ENCODE data around the gene LRRC74A.
"Not testable (repeated sequence)": the region's sequence is repeated elsewhere in the genome, so short reads cannot be mapped to it uniquely, and the experiment has no call there.

The LRRC74A gene

GRCh38 chr14:76898006-76898405 lies 71.8 kb downstream of the LRRC74A start:
- DNase-seq, result not testable (repeated sequence)

GRCh38 chr14:76900682-76901081 lies 74.5 kb downstream of the LRRC74A start:
- DNase-seq, result no peak

- no peak for DNase-seq
Measured at GRCh38 chr14:76901171-76902055, 75.2 kb downstream of the LRRC74A start.

GRCh38 chr14:76902591-76902990 lies 76.4 kb downstream of the LRRC74A start:
- no peak for DNase-seq

- DNase-seq, result no peak
Measured at GRCh38 chr14:76904100-76904739, 78.0 kb downstream of the LRRC74A start.

GRCh38 chr14:76904740-76905569 lies 78.7 kb downstream of the LRRC74A start:
- peak; percentile 79 for DNase-seq

GRCh38 chr14:76908834-76909233 lies 82.6 kb downstream of the LRRC74A start:
- DNase-seq, result peak; percentile 15

GRCh38 chr14:76909266-76909665 lies 83.1 kb downstream of the LRRC74A start:
- DNase-seq, result no peak

GRCh38 chr14:76910371-76910890 lies 84.2 kb downstream of the LRRC74A start:
- no peak for DNase-seq

GRCh38 chr14:76911473-76911872 lies 85.3 kb downstream of the LRRC74A start:
- no peak for DNase-seq

- peak; percentile 60 for DNase-seq
Measured at GRCh38 chr14:76914533-76915081, 88.4 kb downstream of the LRRC74A start.

- DNase-seq, result no peak
Measured at GRCh38 chr14:76916040-76916715, 90.0 kb downstream of the LRRC74A start.

GRCh38 chr14:76917158-76917596 lies 91.0 kb downstream of the LRRC74A start:
- peak; percentile 87 for DNase-seq

GRCh38 chr14:76917745-76918255 lies 91.6 kb downstream of the LRRC74A start:
- peak; percentile 50 for DNase-seq

GRCh38 chr14:76918256-76918781 lies 92.1 kb downstream of the LRRC74A start:
- DNase-seq, result peak; percentile 66

- DNase-seq, result peak; percentile 89
Measured at GRCh38 chr14:76918782-76919394, 92.7 kb downstream of the LRRC74A start.

All from DMS53 (cell line).